A549 (cell line): ENCODE results near the gene KIAA0825.

ENCODE experiments used
- CBX8 ChIP-seq: fragments of 200-600 bp; sonication (generic); IDR thresholded peaks from 2 replicates; pipeline ENCODE4 v1.6.1; 2016
- CEBPB ChIP-seq, 2 experiments: fragments of >200 bp in 1 of 2; sonication (Bioruptor Twin) in 1 of 2; formaldehyde crosslinking in 1 of 2; IDR thresholded peaks; 2 replicates each; pipeline ENCODE4 v1.6.1; 2012 to 2016
- JUN ChIP-seq, 2 experiments: fragments of >200 bp; sonication (Bioruptor Twin); formaldehyde crosslinking; IDR thresholded peaks; 2 replicates in 1 of 2; 3 replicates in 1 of 2; pipeline ENCODE4 v1.6.1; 2016 to 2017
- POLR2A ChIP-seq: IDR thresholded peaks from 2 replicates; pipeline ENCODE4 v1.6.1; 2012; ENCODE audit warnings: mild to moderate bottlenecking, low read length
- RCOR1 ChIP-seq: fragments of 150-350 bp; IDR thresholded peaks from 2 replicates; pipeline ENCODE4 v1.6.1; 2014; ENCODE audit warnings: antibody characterized with exemption, low read length, low read depth
- RFX5 ChIP-seq: fragments of 450-650 bp; IDR thresholded peaks from 2 replicates; pipeline ENCODE4 v1.7.1; 2014; ENCODE audit warnings: antibody characterized with exemption, mild to moderate bottlenecking, moderate library complexity
- ZC3H11A ChIP-seq: fragments of 450-650 bp; IDR thresholded peaks from 2 replicates; pipeline ENCODE4 v1.6.1; 2014; ENCODE audit warnings: antibody characterized with exemption, mild to moderate bottlenecking
- TF ChIP-seq, protein P1 (sequence below): fragments of >200 bp; sonication (Bioruptor Twin); formaldehyde crosslinking; IDR thresholded peaks from 3 replicates; pipeline ENCODE4 v1.5.1; 2016
- TF ChIP-seq, protein P2 (sequence below): fragments of 250-450 bp; sonication (Bioruptor Pico); IDR thresholded peaks from 2 replicates; pipeline ENCODE4 v1.5.0; 2021; ENCODE audit warnings: mild to moderate bottlenecking, moderate library complexity, borderline replicate concordance
- TF ChIP-seq, protein P3 (sequence below): fragments of 450-650 bp; IDR thresholded peaks from 2 replicates; pipeline ENCODE4 v1.6.1; 2014; ENCODE audit warnings: antibody characterized with exemption
- TF ChIP-seq, protein P4 (sequence below): fragments of >200 bp; sonication (Bioruptor Twin); formaldehyde crosslinking; IDR thresholded peaks from 2 replicates; pipeline ENCODE4 v1.6.1; 2016

DNA sequence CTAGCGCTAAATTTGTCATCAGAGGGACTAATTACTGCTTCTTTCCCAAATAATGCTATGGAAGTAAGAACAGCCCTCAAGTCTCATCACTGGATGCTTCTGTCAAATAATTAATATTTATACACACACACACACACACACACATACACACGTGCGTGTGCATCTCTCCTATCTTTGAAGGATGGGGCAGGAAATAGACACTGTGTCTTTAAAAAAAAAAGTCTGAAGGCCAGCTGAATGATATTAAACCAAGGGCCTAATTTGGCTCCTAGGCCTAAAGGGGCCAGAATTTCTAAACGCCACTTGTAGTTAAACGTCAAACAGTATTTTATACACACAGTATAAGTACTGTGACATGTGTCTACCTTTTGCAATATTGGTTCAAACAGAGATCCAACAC is 3.4 kb upstream of the KIAA0825 start:
- TF ChIP-seq, protein P1, sequence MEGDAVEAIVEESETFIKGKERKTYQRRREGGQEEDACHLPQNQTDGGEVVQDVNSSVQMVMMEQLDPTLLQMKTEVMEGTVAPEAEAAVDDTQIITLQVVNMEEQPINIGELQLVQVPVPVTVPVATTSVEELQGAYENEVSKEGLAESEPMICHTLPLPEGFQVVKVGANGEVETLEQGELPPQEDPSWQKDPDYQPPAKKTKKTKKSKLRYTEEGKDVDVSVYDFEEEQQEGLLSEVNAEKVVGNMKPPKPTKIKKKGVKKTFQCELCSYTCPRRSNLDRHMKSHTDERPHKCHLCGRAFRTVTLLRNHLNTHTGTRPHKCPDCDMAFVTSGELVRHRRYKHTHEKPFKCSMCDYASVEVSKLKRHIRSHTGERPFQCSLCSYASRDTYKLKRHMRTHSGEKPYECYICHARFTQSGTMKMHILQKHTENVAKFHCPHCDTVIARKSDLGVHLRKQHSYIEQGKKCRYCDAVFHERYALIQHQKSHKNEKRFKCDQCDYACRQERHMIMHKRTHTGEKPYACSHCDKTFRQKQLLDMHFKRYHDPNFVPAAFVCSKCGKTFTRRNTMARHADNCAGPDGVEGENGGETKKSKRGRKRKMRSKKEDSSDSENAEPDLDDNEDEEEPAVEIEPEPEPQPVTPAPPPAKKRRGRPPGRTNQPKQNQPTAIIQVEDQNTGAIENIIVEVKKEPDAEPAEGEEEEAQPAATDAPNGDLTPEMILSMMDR, result no peak
- no peak for TF ChIP-seq ZC3H11A
- TF ChIP-seq CBX8, result no peak
- TF ChIP-seq, protein P2, sequence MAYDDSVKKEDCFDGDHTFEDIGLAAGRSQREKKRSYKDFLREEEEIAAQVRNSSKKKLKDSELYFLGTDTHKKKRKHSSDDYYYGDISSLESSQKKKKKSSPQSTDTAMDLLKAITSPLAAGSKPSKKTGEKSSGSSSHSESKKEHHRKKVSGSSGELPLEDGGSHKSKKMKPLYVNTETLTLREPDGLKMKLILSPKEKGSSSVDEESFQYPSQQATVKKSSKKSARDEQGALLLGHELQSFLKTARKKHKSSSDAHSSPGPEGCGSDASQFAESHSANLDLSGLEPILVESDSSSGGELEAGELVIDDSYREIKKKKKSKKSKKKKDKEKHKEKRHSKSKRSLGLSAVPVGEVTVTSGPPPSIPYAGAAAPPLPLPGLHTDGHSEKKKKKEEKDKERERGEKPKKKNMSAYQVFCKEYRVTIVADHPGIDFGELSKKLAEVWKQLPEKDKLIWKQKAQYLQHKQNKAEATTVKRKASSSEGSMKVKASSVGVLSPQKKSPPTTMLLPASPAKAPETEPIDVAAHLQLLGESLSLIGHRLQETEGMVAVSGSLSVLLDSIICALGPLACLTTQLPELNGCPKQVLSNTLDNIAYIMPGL, result no peak
- TF ChIP-seq CEBPB (IDR thresholded peaks at IDR 0.05), result no peak
- TF ChIP-seq, protein P3, sequence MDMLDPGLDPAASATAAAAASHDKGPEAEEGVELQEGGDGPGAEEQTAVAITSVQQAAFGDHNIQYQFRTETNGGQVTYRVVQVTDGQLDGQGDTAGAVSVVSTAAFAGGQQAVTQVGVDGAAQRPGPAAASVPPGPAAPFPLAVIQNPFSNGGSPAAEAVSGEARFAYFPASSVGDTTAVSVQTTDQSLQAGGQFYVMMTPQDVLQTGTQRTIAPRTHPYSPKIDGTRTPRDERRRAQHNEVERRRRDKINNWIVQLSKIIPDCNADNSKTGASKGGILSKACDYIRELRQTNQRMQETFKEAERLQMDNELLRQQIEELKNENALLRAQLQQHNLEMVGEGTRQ, result no peak
- no peak for TF ChIP-seq JUN (IDR thresholded peaks at IDR 0.05)
- no peak for TF ChIP-seq RCOR1
- TF ChIP-seq, protein P4, sequence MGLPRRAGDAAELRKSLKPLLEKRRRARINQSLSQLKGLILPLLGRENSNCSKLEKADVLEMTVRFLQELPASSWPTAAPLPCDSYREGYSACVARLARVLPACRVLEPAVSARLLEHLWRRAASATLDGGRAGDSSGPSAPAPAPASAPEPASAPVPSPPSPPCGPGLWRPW, result no peak
- no peak for TF ChIP-seq RFX5
- no peak for TF ChIP-seq POLR2A
